ENCODE data around the gene FTH1.
A peak's percentile ranks its signal among the peaks of the same experiment; 100 is the strongest.

FTH1 gene

DNA sequence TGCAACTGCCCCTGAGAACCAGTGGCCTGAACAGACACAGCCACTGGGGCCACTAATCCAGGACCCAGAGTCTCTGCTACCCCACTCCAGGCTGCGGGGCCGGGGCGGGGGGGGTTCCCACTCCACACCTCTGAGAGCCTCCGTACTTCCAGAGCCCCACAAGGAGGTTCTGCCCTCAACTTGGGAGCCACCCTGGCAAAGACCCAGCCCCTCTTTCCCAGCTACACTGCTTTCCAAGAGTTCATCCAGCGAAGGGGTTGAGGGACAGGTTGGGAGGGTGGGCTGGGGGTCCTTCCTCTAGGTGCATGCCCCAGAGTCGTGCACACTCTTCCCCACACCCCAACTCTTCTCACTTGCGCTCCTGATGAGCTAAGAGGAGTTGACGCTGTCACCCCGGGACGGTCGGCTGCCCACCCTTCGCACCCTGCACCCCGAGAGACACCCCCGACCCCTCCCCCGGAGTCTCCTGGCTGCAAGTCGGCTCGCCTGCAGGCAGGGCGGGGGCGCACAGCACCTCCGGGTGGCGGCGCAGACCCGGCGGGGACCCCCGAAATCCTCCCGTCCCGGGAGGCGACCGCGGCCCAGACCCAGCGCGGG, 50.6 kb downstream of the FTH1 start:
- TF ChIP-seq, protein P1, sequence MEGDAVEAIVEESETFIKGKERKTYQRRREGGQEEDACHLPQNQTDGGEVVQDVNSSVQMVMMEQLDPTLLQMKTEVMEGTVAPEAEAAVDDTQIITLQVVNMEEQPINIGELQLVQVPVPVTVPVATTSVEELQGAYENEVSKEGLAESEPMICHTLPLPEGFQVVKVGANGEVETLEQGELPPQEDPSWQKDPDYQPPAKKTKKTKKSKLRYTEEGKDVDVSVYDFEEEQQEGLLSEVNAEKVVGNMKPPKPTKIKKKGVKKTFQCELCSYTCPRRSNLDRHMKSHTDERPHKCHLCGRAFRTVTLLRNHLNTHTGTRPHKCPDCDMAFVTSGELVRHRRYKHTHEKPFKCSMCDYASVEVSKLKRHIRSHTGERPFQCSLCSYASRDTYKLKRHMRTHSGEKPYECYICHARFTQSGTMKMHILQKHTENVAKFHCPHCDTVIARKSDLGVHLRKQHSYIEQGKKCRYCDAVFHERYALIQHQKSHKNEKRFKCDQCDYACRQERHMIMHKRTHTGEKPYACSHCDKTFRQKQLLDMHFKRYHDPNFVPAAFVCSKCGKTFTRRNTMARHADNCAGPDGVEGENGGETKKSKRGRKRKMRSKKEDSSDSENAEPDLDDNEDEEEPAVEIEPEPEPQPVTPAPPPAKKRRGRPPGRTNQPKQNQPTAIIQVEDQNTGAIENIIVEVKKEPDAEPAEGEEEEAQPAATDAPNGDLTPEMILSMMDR (IDR thresholded peaks at IDR 0.05): no peak
- Histone ChIP-seq H3K36me3 (no peaks in the 10 kb centered on the region), H3K27ac (no peak overlapping the region), H3K4me1 (ENCODE audit: control insufficient read depth in 1 of 2, insufficient read depth in 1 of 2, low read depth in 1 of 2, low read length in 1 of 2) (peaks cover 56 to 66% of the 10 kb centered on the region in 2 experiments), H3K9me3 (no peaks in the 10 kb centered on the region), H3K4me3 (ENCODE audit: low read depth in 1 of 2, low read length in 1 of 2) (peak overlapping the region; percentile 54 to 57), H3K27me3 (peaks cover 61% of the 10 kb centered on the region)

DNA sequence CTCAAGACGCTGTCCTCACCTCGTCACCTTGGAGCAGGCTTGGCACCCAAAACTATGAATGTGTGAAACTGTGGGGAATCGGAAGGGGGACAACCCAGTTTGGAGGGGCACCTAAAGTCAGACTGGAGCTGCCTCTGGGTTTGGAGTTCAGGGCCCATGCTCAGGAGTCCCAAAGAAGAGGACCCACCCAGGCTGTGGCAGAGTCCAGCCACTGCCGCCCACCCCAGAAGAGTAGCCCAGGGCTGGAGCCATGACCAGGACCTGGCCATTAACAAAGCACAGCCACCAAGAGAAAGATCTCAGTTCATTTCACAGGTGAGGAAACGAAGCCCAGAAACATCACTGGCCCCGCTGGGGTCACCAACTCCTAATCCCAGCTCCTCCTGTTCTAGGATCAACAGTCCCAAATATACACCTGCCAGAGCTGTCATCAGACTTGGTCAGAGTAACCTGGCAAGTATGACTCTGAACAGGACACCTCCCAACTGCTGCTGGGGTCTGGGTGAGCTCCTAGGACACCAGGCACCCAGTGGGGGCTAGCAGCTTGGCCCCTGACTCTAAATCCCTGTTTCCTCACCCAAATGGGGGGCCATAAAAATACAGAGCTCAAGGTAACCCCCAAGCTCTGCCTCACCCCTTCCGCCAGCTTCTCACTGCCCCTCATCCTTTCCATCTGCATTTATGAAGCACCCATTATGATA, 52.8 kb downstream of the FTH1 start:
- Histone ChIP-seq H3K27me3 (peaks cover 61% of the 10 kb centered on the region), H3K4me3 (ENCODE audit: low read depth in 1 of 2, low read length in 1 of 2) (no peak overlapping the region), H3K36me3 (no peaks in the 10 kb centered on the region), H3K4me1 (ENCODE audit: control insufficient read depth in 1 of 2, insufficient read depth in 1 of 2, low read depth in 1 of 2, low read length in 1 of 2) (peaks cover 58 to 68% of the 10 kb centered on the region in 2 experiments), H3K27ac (no peak overlapping the region), H3K9me3 (no peaks in the 10 kb centered on the region)
- TF ChIP-seq, protein P1 (IDR thresholded peaks at IDR 0.05): no peak
